ENCODE results near the gene PRKG1.
A peak's percentile ranks its signal among the peaks of the same experiment; 100 is the strongest.

Gene PRKG1

DNA sequence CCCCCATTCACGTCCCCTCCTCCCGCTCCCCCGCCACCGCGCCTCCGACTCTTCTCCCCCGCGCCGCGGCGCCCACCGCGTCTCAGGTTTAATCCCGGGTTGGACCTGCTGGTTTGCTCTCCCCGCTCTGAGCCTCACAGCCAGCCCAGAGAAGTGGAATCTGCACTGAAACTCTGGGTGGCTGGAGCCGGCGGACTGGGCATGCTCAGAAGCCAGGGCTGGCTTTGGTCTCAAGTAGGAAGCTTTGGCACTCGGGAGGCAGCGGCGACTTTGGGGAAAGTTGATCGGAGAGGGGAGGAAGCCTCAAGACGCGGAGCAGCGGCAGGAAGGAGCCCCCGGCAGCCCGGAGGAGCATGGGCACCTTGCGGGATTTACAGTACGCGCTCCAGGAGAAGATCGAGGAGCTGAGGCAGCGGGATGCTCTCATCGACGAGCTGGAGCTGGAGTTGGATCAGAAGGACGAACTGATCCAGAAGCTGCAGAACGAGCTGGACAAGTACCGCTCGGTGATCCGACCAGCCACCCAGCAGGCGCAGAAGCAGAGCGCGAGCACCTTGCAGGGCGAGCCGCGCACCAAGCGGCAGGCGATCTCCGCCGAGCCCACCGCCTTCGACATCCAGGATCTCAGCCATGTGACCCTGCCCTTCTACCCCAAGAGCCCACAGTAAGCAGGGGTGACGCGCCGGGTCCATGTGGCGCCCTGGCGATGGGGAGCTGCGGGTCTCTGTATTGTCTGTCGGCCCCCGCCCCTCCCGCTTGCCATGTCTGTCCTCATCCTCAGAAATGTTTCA is at the start of gene PRKG1:
PRKG1 (plus strand) TSS at position 250 of the 791 bp plus-strand sequence.
- DNase-seq = peak; percentile 8

- DNase-seq = no peak
Observed at GRCh38 chr10:51028420-51028819, 45.9 kb upstream of the PRKG1 start.

DNA sequence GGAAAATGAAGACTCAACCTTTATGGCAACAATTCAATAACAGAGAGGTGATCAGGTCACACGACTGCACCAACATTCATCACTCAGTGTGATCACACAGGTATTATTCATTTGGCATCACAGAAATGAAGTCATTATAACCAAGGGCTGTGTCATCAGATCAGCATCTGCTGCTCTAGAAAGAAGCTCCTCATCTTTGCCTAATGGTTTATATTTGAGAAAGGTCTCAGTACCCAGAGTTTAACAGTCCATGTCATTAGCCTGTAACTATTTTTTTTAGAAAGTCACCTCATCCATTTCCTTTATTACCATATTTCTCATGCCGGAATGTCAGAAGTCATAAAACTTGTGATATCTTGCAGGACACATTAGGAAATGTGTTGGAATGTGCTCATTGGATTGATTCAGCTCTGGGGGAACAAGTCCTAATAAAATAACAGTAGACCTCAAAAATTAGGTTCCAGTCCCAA is 45.1 kb upstream of the PRKG1 start:
- no peak for DNase-seq

GRCh38 chr10:51030480-51030879 is 43.8 kb upstream of the PRKG1 start:
- DNase-seq = no peak

DNA sequence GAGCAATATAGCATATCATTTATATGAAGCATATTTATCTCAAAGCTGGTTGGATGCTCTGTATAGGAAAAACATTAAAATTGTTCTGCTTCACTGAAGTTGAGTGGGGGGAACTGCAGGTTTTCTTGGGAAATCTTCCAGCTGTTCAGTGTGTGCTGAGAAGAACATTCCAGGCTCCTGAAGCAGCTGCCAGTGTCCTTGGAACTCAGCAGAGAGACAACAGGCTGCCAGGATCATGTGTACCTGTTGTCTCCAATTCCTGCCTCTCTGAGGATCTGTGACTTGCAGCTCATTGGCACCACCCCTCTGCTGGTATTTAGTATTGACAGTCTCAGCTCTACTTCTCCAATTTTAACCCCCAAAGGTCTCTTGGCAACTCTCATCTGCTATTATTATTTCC is 42.3 kb upstream of the PRKG1 start:
- no peak for DNase-seq

DNA sequence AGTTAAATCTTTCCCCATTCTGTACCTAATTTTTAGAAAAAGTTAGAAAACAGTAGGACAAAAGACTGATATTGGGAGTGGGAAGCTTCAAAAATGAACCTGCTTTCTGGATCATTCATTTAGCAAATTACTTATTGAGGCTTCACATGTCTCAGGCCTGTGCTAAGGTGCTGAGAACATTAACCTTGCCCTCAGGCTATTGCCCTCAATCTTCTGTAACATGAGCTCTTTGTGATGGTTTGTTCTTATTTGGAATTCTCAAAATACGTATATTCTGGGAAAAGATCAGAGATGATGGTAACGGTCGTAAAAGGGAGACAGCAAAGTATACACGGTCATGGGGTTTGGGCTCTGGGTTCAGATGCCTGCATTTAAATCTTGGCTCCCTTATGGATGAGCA is 39.5 kb upstream of the PRKG1 start:
- no peak for DNase-seq

- no peak for DNase-seq
Observed at GRCh38 chr10:51035344-51035743, 38.9 kb upstream of the PRKG1 start.

DNA sequence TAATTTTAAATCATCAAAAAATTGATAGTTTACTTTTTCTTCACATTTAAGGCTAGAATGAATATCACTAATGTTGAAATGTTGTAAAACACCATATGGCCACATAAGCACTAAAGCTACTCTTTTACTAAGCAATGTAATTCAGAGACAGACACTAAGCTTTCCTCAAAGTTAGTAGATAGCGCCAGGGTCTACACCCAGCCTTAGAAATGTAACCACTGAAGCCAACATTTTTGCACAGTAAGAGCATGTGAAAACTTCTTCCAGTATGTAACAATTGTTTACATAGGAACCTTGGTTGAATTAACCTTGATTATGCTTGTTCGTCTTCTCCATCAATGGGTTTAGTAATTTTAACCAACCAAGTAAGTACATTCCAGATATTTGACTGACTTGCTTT is 28.4 kb upstream of the PRKG1 start:
- no peak for DNase-seq

GRCh38 chr10:51046654-51047053 is 27.6 kb upstream of the PRKG1 start:
- DNase-seq = no peak

GRCh38 chr10:51047857-51048256 is 26.4 kb upstream of the PRKG1 start:
- DNase-seq = no peak

DNA sequence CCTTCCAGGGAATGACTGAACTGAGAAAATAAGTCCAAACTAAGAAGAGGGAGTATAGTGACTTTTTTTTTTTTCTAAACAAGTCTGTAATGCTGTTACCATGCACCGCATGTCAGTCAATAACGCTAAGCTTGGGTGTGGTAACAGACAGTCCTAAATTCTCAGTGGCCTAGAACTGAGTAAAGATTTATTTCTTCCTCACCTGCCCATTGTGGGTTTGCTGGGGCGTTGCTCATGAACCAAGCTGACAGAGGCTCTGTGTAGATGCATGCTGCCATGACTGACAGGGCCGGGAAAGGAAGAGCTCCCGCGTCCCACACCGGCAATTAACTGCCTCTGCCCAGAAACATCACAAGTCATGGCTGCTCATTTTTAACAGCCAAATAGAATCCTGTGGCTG is 25.5 kb upstream of the PRKG1 start:
- DNase-seq = no peak

GRCh38 chr10:51052163-51052562 is 22.1 kb upstream of the PRKG1 start:
- DNase-seq = no peak

DNA sequence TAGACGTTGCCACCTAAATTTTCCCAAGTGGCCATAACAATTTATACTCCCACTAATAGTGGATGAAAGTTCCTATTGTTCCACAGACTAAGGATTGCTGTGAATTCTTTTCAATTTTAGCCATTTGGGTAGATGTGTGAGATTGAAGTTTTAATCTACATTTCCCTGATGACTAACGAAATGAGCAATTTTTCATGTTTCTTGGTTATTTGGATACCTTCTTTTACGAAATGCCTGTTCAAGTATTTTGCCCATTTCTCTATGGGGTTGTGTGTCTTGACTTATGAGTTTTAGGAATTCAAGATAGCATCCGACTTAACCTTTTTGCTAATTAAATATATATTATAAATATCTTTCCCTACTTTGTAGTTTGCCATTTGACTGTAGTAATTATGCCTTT is 16.4 kb upstream of the PRKG1 start:
- no peak for DNase-seq

- no peak for DNase-seq
Observed at GRCh38 chr10:51063166-51063565, 11.1 kb upstream of the PRKG1 start.

- DNase-seq = no peak
Observed at GRCh38 chr10:51063659-51064535, 10.4 kb upstream of the PRKG1 start.

- DNase-seq = no peak
Observed at GRCh38 chr10:51066231-51066630, 8.1 kb upstream of the PRKG1 start.

- no peak for DNase-seq
Observed at GRCh38 chr10:51072210-51072609, 2.1 kb upstream of the PRKG1 start.

GRCh38 chr10:51072921-51073434 is 1.3 kb upstream of the PRKG1 start:
- DNase-seq = no peak

- no peak for DNase-seq
Observed at GRCh38 chr10:51073453-51074237, 642 bp upstream of the PRKG1 start.

GRCh38 chr10:51075043-51075872 is 971 bp downstream of the PRKG1 start:
- no peak for DNase-seq

DNA sequence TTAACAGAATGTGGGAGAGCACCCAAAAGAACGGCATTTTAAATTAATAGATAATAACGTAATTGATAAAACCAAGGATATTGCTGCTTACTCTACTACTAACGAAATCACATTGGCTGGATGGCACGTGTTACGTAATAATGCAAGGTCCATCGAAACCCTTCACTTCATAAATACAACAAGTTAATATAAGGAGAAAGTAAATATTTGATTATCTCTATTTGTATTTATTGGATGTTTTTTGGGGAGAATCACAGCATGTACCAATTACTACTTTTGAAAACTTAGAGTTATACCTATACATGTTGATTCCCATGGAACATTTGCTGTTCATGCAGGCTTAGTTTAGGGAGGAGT is 1.6 kb downstream of the PRKG1 start:
- no peak for DNase-seq

GRCh38 chr10:51076299-51076841 is 2.1 kb downstream of the PRKG1 start:
- no peak for DNase-seq

Measured in NCI-H1105 (cell line).